H1 (cell line): Measurements from ENCODE around the gene APOL4. TPM values are rescaled to one million over a fixed set of nuclear protein-coding genes. Genes with fewer than 3 reads are reported as not detected.

Experiments used
- CTCF ChIA-PET: fragments of 300-600 bp; sonication (Branson Sonifier 250); formaldehyde crosslinking; loops from one replicate; lab custom pipeline; 2021; ENCODE audit not compliant: partially characterized antibody; lab: Charles Lee
- POLR2A ChIA-PET: fragments of 300-600 bp; sonication (Branson Sonifier 250); formaldehyde crosslinking; loops from one replicate; lab custom pipeline; 2021; ENCODE audit warnings: inconsistent platforms; ENCODE audit not compliant: partially characterized antibody; lab: Charles Lee
- DNase-seq, 2 experiments: peaks; one replicate each; pipeline versions ENCODE4 v3.0.0 to v3.0.0-alpha.2; 2010 to 2022; ENCODE audit warnings: low spot score in 2 of 2, low read depth in 1 of 2, mixed read lengths in 1 of 2
- FAIRE-seq: peaks from 2 replicates; lab custom pipeline; 2011; peaks lifted over from hg19 to GRCh38; lab: Jason Lieb, UNC
- H2AFZ ChIP-seq: 2 replicates; pipeline ENCODE4 v1.8.1; 2012; ENCODE audit warnings: low read length, inconsistent platforms
- H2AK5ac ChIP-seq: 2 replicates; pipeline ENCODE4 v1.6.1; 2013; ENCODE audit warnings: low read depth, low read length
- H2BK120ac ChIP-seq: replicated peaks from 2 replicates; pipeline ENCODE3; 2013; ENCODE audit warnings: low read depth, low read length, inconsistent platforms
- H2BK12ac ChIP-seq: 2 replicates; pipeline ENCODE4 v1.6.1; 2013; ENCODE audit warnings: low read depth, low read length
- H2BK15ac ChIP-seq: 2 replicates; pipeline ENCODE4 v1.6.1; 2013; ENCODE audit warnings: low read length
- H2BK20ac ChIP-seq: 2 replicates; pipeline ENCODE4 v1.6.1; 2013; ENCODE audit warnings: low read length
- H2BK5ac ChIP-seq: 2 replicates; pipeline ENCODE4 v1.6.1; 2013; ENCODE audit warnings: low read depth, low read length
- H3K14ac ChIP-seq: 2 replicates; pipeline ENCODE4 v1.6.1; 2013; ENCODE audit warnings: inconsistent platforms; ENCODE audit not compliant: insufficient read length
- H3K18ac ChIP-seq: 2 replicates; pipeline ENCODE4 v1.6.1; 2013; ENCODE audit warnings: low read length; ENCODE audit errors: extremely low read depth
- H3K23ac ChIP-seq: 2 replicates; pipeline ENCODE4 v1.6.1; 2013; ENCODE audit warnings: inconsistent platforms; ENCODE audit not compliant: insufficient read length
- H3K23me2 ChIP-seq: 2 replicates; pipeline ENCODE4 v1.6.1; 2013; ENCODE audit warnings: low read depth, low read length
- H3K27ac ChIP-seq: 2 replicates; pipeline ENCODE4 v1.6.1; 2011; ENCODE audit warnings: low read depth, low read length, inconsistent platforms
- H3K27me3 ChIP-seq, 4 experiments: replicated peaks in 1 of 4; 1 replicate in 1 of 4; 2 replicates in 3 of 4; pipeline versions ENCODE4 v1.6.1 to v1.8.1; 2011 to 2013; ENCODE audit warnings: low read length in 3 of 4, mild to moderate bottlenecking in 3 of 4, inconsistent platforms in 2 of 4, mixed read lengths in 2 of 4, moderate library complexity in 1 of 4; ENCODE audit not compliant: control insufficient read depth in 3 of 4, insufficient read depth in 3 of 4; ENCODE audit errors: extremely low read depth in 1 of 4
- H3K36me3 ChIP-seq, 4 experiments: 2 replicates each; pipeline versions ENCODE4 v1.6.1 to v1.8.1; 2011 to 2013; ENCODE audit warnings: mild to moderate bottlenecking in 4 of 4, low read length in 3 of 4, moderate library complexity in 2 of 4, control low read depth in 1 of 4, inconsistent platforms in 1 of 4; ENCODE audit not compliant: insufficient read depth in 4 of 4, control insufficient read depth in 2 of 4
- H3K4ac ChIP-seq: replicated peaks from 2 replicates; pipeline ENCODE3; 2013; ENCODE audit warnings: low read length, low read depth, mixed read lengths, inconsistent platforms; ENCODE audit not compliant: insufficient read length
- H3K4me1 ChIP-seq, 4 experiments: replicated peaks in 1 of 4; 1 replicate in 1 of 4; 2 replicates in 3 of 4; pipeline versions ENCODE4 v1.6.1 to v1.8.1; 2011 to 2013; ENCODE audit warnings: low read length in 3 of 4, inconsistent platforms in 2 of 4, mixed read lengths in 1 of 4; ENCODE audit not compliant: insufficient read depth in 4 of 4, control insufficient read depth in 3 of 4
- H3K4me2 ChIP-seq, 2 experiments: 2 replicates each; pipeline versions ENCODE4 v1.6.1 to v1.8.1; 2011 to 2013; ENCODE audit warnings: low read depth in 2 of 2, low read length in 2 of 2, control low read depth in 1 of 2, inconsistent platforms in 1 of 2, mild to moderate bottlenecking in 1 of 2; ENCODE audit not compliant: insufficient read depth in 1 of 2
- H3K4me3 ChIP-seq, 4 experiments: fragments of 200-600, 300-600 bp in 1 of 4; sonication (generic), shearing (Covaris generic), sonication (Bioruptor Twin) in 1 of 4; 2 replicates each; pipeline versions ENCODE4 v1.5.1 to v1.8.1; 2011 to 2016; ENCODE audit warnings: low read length in 4 of 4, low read depth in 3 of 4, control low read depth in 2 of 4, inconsistent platforms in 2 of 4, mild to moderate bottlenecking in 2 of 4, mixed read lengths in 1 of 4, moderate library complexity in 1 of 4; ENCODE audit not compliant: insufficient read depth in 2 of 4; ENCODE audit errors: extremely low read depth in 1 of 4
- H3K56ac ChIP-seq: replicated peaks from 2 replicates; pipeline ENCODE3; 2013; ENCODE audit warnings: low read depth, mild to moderate bottlenecking, mixed read lengths, low read length, inconsistent platforms; ENCODE audit not compliant: insufficient read length
- H3K79me1 ChIP-seq: 2 replicates; pipeline ENCODE4 v1.6.1; 2013; ENCODE audit warnings: low read depth, low read length, control low read depth
- H3K79me2 ChIP-seq, 2 experiments: 2 replicates each; pipeline versions ENCODE4 v1.6.1 to v1.8.1; 2012 to 2013; ENCODE audit warnings: low read length in 2 of 2, mild to moderate bottlenecking in 2 of 2, inconsistent platforms in 1 of 2; ENCODE audit not compliant: insufficient read depth in 2 of 2, control insufficient read depth in 1 of 2
- H3K9ac ChIP-seq, 4 experiments: replicated peaks in 1 of 4; 1 replicate in 1 of 4; 2 replicates in 3 of 4; pipeline versions ENCODE4 v1.6.1 to v1.8.1; 2011 to 2013; ENCODE audit warnings: low read depth in 3 of 4, low read length in 3 of 4, control low read depth in 2 of 4, mild to moderate bottlenecking in 2 of 4, moderate library complexity in 2 of 4, inconsistent platforms in 1 of 4; ENCODE audit errors: extremely low read depth in 1 of 4
- H3K9me3 ChIP-seq, 2 experiments: 2 replicates each; pipeline versions ENCODE4 v1.6.1 to v1.8.1; 2012 to 2013; ENCODE audit warnings: mild to moderate bottlenecking in 2 of 2, moderate library complexity in 2 of 2, control low read depth in 1 of 2, inconsistent platforms in 1 of 2, low read depth in 1 of 2, low read length in 1 of 2, mixed read lengths in 1 of 2; ENCODE audit not compliant: insufficient read depth in 2 of 2
- H4K20me1 ChIP-seq, 2 experiments: replicated peaks in 1 of 2; 2 replicates each; pipeline versions ENCODE3 to v1.8.1; 2011 to 2013; ENCODE audit warnings: inconsistent platforms in 2 of 2, low read length in 2 of 2, mild to moderate bottlenecking in 1 of 2; ENCODE audit not compliant: insufficient read depth in 2 of 2, control insufficient read depth in 1 of 2
- H4K5ac ChIP-seq: 2 replicates; pipeline ENCODE4 v1.6.1; 2013; ENCODE audit warnings: low read length, low read depth, mixed read lengths, inconsistent platforms; ENCODE audit not compliant: insufficient read length
- H4K8ac ChIP-seq: 2 replicates; pipeline ENCODE4 v1.8.0; 2013; ENCODE audit warnings: mild to moderate bottlenecking, moderate library complexity, low read length, inconsistent platforms; ENCODE audit not compliant: insufficient read depth; ENCODE audit errors: extremely low read depth
- H4K91ac ChIP-seq: replicated peaks from 2 replicates; pipeline ENCODE3; 2013; ENCODE audit warnings: low read length, mixed read lengths, inconsistent platforms; ENCODE audit not compliant: insufficient read length
- CBX5 ChIP-seq: fragments of 300-800, 300-1000 bp; sonication (generic); IDR thresholded peaks from 2 replicates; pipeline ENCODE4 v1.7.1; 2016; ENCODE audit warnings: antibody characterized with exemption, low read length, low read depth
- CBX8 ChIP-seq: fragments of 300-800, 300-1000 bp; sonication (generic); IDR thresholded peaks from 2 replicates; pipeline ENCODE4 v1.7.1; 2016; ENCODE audit warnings: low read depth, low read length, borderline replicate concordance
- EP300 ChIP-seq, 2 experiments: IDR thresholded peaks; 1 replicate in 1 of 2; 2 replicates in 1 of 2; pipeline ENCODE4 v1.6.1; 2011 to 2012; ENCODE audit warnings: low read depth in 2 of 2, low read length in 2 of 2, mild to moderate bottlenecking in 2 of 2, borderline replicate concordance in 1 of 2, inconsistent platforms in 1 of 2, moderate library complexity in 1 of 2
- KDM1A ChIP-seq: fragments of 200-600, 300-600 bp; sonication (generic); IDR thresholded peaks from 2 replicates; pipeline ENCODE4 v1.7.1; 2016; ENCODE audit warnings: mild to moderate bottlenecking, low read length, borderline replicate concordance
- KDM4A ChIP-seq: IDR thresholded peaks from one replicate; pipeline ENCODE4 v1.7.1; 2012; ENCODE audit warnings: low read depth, mild to moderate bottlenecking, moderate library complexity, low read length, inconsistent platforms; ENCODE audit not compliant: severe bottlenecking
- NANOG ChIP-seq: IDR thresholded peaks from 2 replicates; pipeline ENCODE4 v1.6.1; 2011; ENCODE audit warnings: low read length, low read depth, mild to moderate bottlenecking, inconsistent platforms; ENCODE audit not compliant: insufficient read depth, poor library complexity, severe bottlenecking
- POLR2A ChIP-seq, 2 experiments: IDR thresholded peaks; 1 replicate in 1 of 2; 2 replicates in 1 of 2; pipeline ENCODE4 v1.6.1; 2011; ENCODE audit warnings: low read depth in 2 of 2, low read length in 2 of 2, mild to moderate bottlenecking in 2 of 2; ENCODE audit errors: control extremely low read depth in 1 of 2
- SIN3A ChIP-seq, 2 experiments: IDR thresholded peaks in 1 of 2; conservative IDR thresholded peaks in 1 of 2; 2 replicates each; pipeline ENCODE4 v1.6.1; 2011 to 2012; ENCODE audit warnings: low read length in 2 of 2, improper control_type of control experiment in 1 of 2, low read depth in 1 of 2, mild to moderate bottlenecking in 1 of 2
- SP4 ChIP-seq: IDR thresholded peaks from 2 replicates; pipeline ENCODE4 v1.6.1; 2012; ENCODE audit warnings: low read length, inconsistent platforms
- SRF ChIP-seq: IDR thresholded peaks from 2 replicates; pipeline ENCODE4 v1.6.1; 2011; ENCODE audit warnings: mild to moderate bottlenecking, low read depth, low read length, moderate library complexity
- TCF12 ChIP-seq: IDR thresholded peaks from 2 replicates; pipeline ENCODE4 v1.6.1; 2011; ENCODE audit warnings: low read depth, mild to moderate bottlenecking, low read length
- WGBS, 2 experiments: shearing (Covaris generic) in 1 of 2; methylation state at CpG; one replicate each; pipeline versions ENCODE4 v1.1.6 to v1.1.7; 2013 to 2015; ENCODE audit warnings: low lambda C conversion rate in 2 of 2, mixed read lengths in 2 of 2, inconsistent platforms in 1 of 2, low coverage in 1 of 2, missing lambda C conversion rate in 1 of 2; ENCODE audit not compliant: insufficient replicate concordance in 2 of 2, insufficient coverage in 1 of 2, insufficient read length in 1 of 2; ENCODE audit errors: extremely low coverage in 1 of 2, missing lambda C conversion rate in 1 of 2; 5-methylcytosine and 5-hydroxymethylcytosine counted together
- polyA plus RNA-seq, 7 experiments: library from polyadenylated mRNA; depleted of rRNA in 3 of 7; stranded (reverse) in 5 of 7; unstranded in 2 of 7; fragments of >200 nt in 5 of 7; fragments of 200-250 nt in 2 of 7; gene quantifications; 1 replicate in 5 of 7; 2 replicates in 1 of 7; 4 replicates in 1 of 7; pipeline versions ENCODE4 v1.2.1 to v1.2.3, GENCODE V29; 2011 to 2013; ENCODE audit warnings: missing spikeins in 2 of 7, mixed read lengths in 2 of 7
- total RNA-seq: library from RNA; stranded (reverse); fragmentation: NEBNext Ultra II Directional; extraction: Animal tissue kit (Norgen Biotek cat#: 25700); gene quantifications from 2 replicates; pipeline ENCODE4 v1.2.1, GENCODE V29; 2021
- TF ChIP-seq, protein P1 (sequence below): IDR thresholded peaks from 2 replicates; pipeline ENCODE4 v1.6.1; 2011; ENCODE audit warnings: low read depth, mild to moderate bottlenecking, low read length; ENCODE audit not compliant: insufficient read depth

Gene APOL4
- total and polyA plus RNA-seq, 2 of the 8 experiments (the other 6 are each of a cell fraction or from before 2014, with no cell fraction given), result 0.02 TPM; not detected in 1

GRCh38 chr22:36144886-36145541, 56.6 kb downstream of the APOL4 start:
- CTCF ChIA-PET, result interaction anchor here (0.6 to 8.4 kb wide), 16 partner anchors 9 to 955 kb away, joined by 3 to 86 read pairs (median 4); partner anchors contain the start of gene APOL2
- H2AK5ac ChIP-seq, result no peak overlapping the region
- no peak overlapping the region for H4K91ac ChIP-seq
- no peak overlapping the region for H3K27ac ChIP-seq
- no peaks in the 10 kb centered on the region for H4K20me1 ChIP-seq
- H2AFZ ChIP-seq, result peak overlapping the region; percentile 0; the same call in 1 of the 2 replicates
- no peaks in the 10 kb centered on the region for H3K79me2 ChIP-seq
- H3K4ac ChIP-seq, result no peak overlapping the region
- H3K4me1 ChIP-seq, result peaks cover 5 to 11% (median 9%) of the 10 kb centered on the region in 4 experiments
- 0 out of 2 replicates have a peak, but pooled peaks cover 1% of the 10 kb centered on the region for H3K23me2 ChIP-seq
- H3K36me3 ChIP-seq, result no peaks in the 10 kb centered on the region
- no peak overlapping the region; the same call in 1 of the 2 replicates for H3K18ac ChIP-seq
- H2BK15ac ChIP-seq, result no peak overlapping the region
- peak; percentile 98 for FAIRE-seq
- no peak overlapping the region for H3K9ac ChIP-seq
- H2BK5ac ChIP-seq, result no peak overlapping the region
- no peak overlapping the region for H2BK120ac ChIP-seq
- no peaks in the 10 kb centered on the region; a peak in 1 of 7 replicates for H3K27me3 ChIP-seq
- H3K4me3 ChIP-seq, result peak overlapping the region in 2 of 4 experiments; percentile 7 to 33; a peak in 3 of 8 replicates
- no peak overlapping the region for H4K5ac ChIP-seq
- no peak overlapping the region for H3K14ac ChIP-seq
- DNase-seq, result peak; percentile 53 to 73
- WGBS, 2 experiments, result 13% methylated on average over 9 of the region's 12 CpGs; no CpG with 5 or more reads in 1 of the 2 experiments
- no peak overlapping the region for H2BK20ac ChIP-seq
- H2BK12ac ChIP-seq, result no peak overlapping the region
- POLR2A ChIA-PET, result no interaction called here
- H3K79me1 ChIP-seq, result no peaks in the 10 kb centered on the region
- no peak overlapping the region for H3K23ac ChIP-seq
- H3K9me3 ChIP-seq, result no peaks in the 10 kb centered on the region
- H4K8ac ChIP-seq, result no peak overlapping the region
- H3K4me2 ChIP-seq, result peak overlapping the region; percentile 15 to 57; a peak in 3 of 4 replicates
- no peak overlapping the region for H3K56ac ChIP-seq
- TF ChIP-seq NANOG, result peak; percentile 21
- no peak for TF ChIP-seq KDM4A
- TF ChIP-seq TCF12, result no peak
- TF ChIP-seq CBX5, result no peak
- TF ChIP-seq SIN3A (conservative IDR thresholded peaks at IDR 0.05 in 1 of 2, IDR thresholded peaks at IDR 0.05 in 1 of 2; ENCODE audit: low read depth in 1 of 2, low read length in 2 of 2), result no peak
- no peak for TF ChIP-seq CBX8
- no peak for TF ChIP-seq SRF
- TF ChIP-seq POLR2A (IDR thresholded peaks at IDR 0.05; ENCODE audit: control extremely low read depth in 1 of 2, low read depth in 2 of 2, low read length in 2 of 2), result no peak
- TF ChIP-seq SP4, result no peak
- TF ChIP-seq EP300 (IDR thresholded peaks at IDR 0.05; ENCODE audit: borderline replicate concordance in 1 of 2, low read depth in 2 of 2, low read length in 2 of 2), result no peak
- TF ChIP-seq, protein P1, sequence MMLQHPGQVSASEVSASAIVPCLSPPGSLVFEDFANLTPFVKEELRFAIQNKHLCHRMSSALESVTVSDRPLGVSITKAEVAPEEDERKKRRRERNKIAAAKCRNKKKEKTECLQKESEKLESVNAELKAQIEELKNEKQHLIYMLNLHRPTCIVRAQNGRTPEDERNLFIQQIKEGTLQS, result no peak
- TF ChIP-seq KDM1A, result no peak
